HepG2 (cell line): ENCODE measurements around the gene PISD. TPM values are rescaled to one million over a fixed set of nuclear protein-coding genes. Genes with fewer than 3 reads are reported as not detected.

Source experiments
- ARNT ChIP-seq: fragments of 450-650 bp; IDR thresholded peaks from 2 replicates; pipeline ENCODE4 v1.6.1; 2017
- CEBPG ChIP-seq: IDR thresholded peaks from 2 replicates; pipeline ENCODE4 v1.6.1; 2016
- GATAD1 ChIP-seq: IDR thresholded peaks from 2 replicates; pipeline ENCODE4 v1.6.1; 2016; ENCODE audit warnings: missing genetic modification reagents, missing compliant biosample characterization
- MAZ ChIP-seq, 2 experiments: sonication (generic) in 1 of 2; formaldehyde crosslinking in 1 of 2; IDR thresholded peaks; 2 replicates each; pipeline versions ENCODE4 v1.5.0 to v1.6.1; 2012 to 2020; ENCODE audit warnings: low read depth in 2 of 2, mild to moderate bottlenecking in 2 of 2, borderline replicate concordance in 1 of 2, improper control_type of control experiment in 1 of 2, low read length in 1 of 2, missing genetic modification reagents in 1 of 2, moderate library complexity in 1 of 2
- NBN ChIP-seq: fragments of 450-650 bp; conservative IDR thresholded peaks from 2 replicates; pipeline ENCODE4 v1.6.1; 2017
- NFIB ChIP-seq: sonication (generic); formaldehyde crosslinking; IDR thresholded peaks from 2 replicates; pipeline ENCODE4 v1.9.0; 2021; ENCODE audit warnings: missing genetic modification reagents, mild to moderate bottlenecking, borderline replicate concordance
- NR2C2 ChIP-seq: sonication (generic); formaldehyde crosslinking; IDR thresholded peaks from 2 replicates; pipeline ENCODE4 v1.4.0; 2020; ENCODE audit warnings: missing genetic modification reagents, mild to moderate bottlenecking, moderate library complexity, borderline replicate concordance
- RARA ChIP-seq: IDR thresholded peaks from 2 replicates; pipeline ENCODE4 v1.6.1; 2016; ENCODE audit warnings: missing genetic modification reagents, missing compliant biosample characterization
- RXRB ChIP-seq: IDR thresholded peaks from 2 replicates; pipeline ENCODE4 v1.6.1; 2016; ENCODE audit warnings: borderline replicate concordance, missing genetic modification reagents, missing compliant biosample characterization
- SIX1 ChIP-seq: sonication (generic); formaldehyde crosslinking; IDR thresholded peaks from 2 replicates; pipeline ENCODE4 v1.4.0; 2020; ENCODE audit warnings: missing genetic modification reagents, borderline replicate concordance
- SMC3 ChIP-seq: IDR thresholded peaks from 2 replicates; pipeline ENCODE4 v1.6.1; 2011; ENCODE audit warnings: low read length, improper control_type of control experiment
- ZC3H4 ChIP-seq: sonication (generic); formaldehyde crosslinking; IDR thresholded peaks from 2 replicates; pipeline ENCODE4 v1.4.0; 2020; ENCODE audit warnings: missing genetic modification reagents, borderline replicate concordance
- ZEB1 ChIP-seq: IDR thresholded peaks from 2 replicates; pipeline ENCODE4 v1.6.1; 2012; ENCODE audit warnings: mild to moderate bottlenecking, low read depth, inconsistent platforms; ENCODE audit not compliant: insufficient replicate concordance
- ZNF124 ChIP-seq: sonication (generic); formaldehyde crosslinking; IDR thresholded peaks from 2 replicates; pipeline ENCODE4 v1.4.0; 2020; ENCODE audit warnings: missing genetic modification reagents
- ZNF230 ChIP-seq: sonication (generic); formaldehyde crosslinking; IDR thresholded peaks from 2 replicates; pipeline ENCODE4 v1.4.0; 2020; ENCODE audit warnings: mild to moderate bottlenecking, missing genetic modification reagents
- ZNF816 ChIP-seq: sonication (generic); formaldehyde crosslinking; IDR thresholded peaks from 2 replicates; pipeline ENCODE4 v1.8.0; 2022; ENCODE audit warnings: missing genetic modification reagents, mild to moderate bottlenecking, borderline replicate concordance
- ZNF841 ChIP-seq: sonication (generic); formaldehyde crosslinking; IDR thresholded peaks from 2 replicates; pipeline ENCODE4 v1.8.1; 2023; ENCODE audit warnings: missing genetic modification reagents, borderline replicate concordance
- ZNF878 ChIP-seq: sonication (generic); formaldehyde crosslinking; IDR thresholded peaks from 2 replicates; pipeline ENCODE4 v1.8.1; 2023; ENCODE audit warnings: mild to moderate bottlenecking, missing genetic modification reagents, moderate library complexity
- polyA plus RNA-seq, 8 experiments: library from polyadenylated mRNA; depleted of rRNA in 3 of 8; stranded (reverse) in 7 of 8; unstranded in 1 of 8; fragments of >200 nt; fragmentation: Illumina TruSeq in 4 of 8; extraction: Trizol in 4 of 8; gene quantifications; 2 replicates each; pipeline versions ENCODE4 v1.2.1 to v1.2.3, GENCODE V29; 2011 to 2016; ENCODE audit warnings: low read depth in 4 of 8, missing spikeins in 1 of 8, mixed read lengths in 1 of 8; ENCODE audit not compliant: insufficient read depth in 1 of 8
- total RNA-seq, 5 experiments: library from RNA; depleted of rRNA; stranded (reverse); fragments of >200 nt; fragmentation: Illumina TruSeq; extraction: Trizol; gene quantifications; 2 replicates each; pipeline ENCODE4 v1.2.3, GENCODE V29; 2016; ENCODE audit warnings: low read depth in 1 of 5
- TF ChIP-seq, protein P1 (sequence below): sonication (generic); formaldehyde crosslinking; IDR thresholded peaks from 2 replicates; pipeline ENCODE4 v1.4.0; 2020; ENCODE audit warnings: low read depth, mild to moderate bottlenecking, missing genetic modification reagents
- TF ChIP-seq, protein P2 (sequence below): sonication (generic); formaldehyde crosslinking; IDR thresholded peaks from 2 replicates; pipeline ENCODE4 v1.5.0; 2020; ENCODE audit warnings: missing genetic modification reagents
- TF ChIP-seq, protein P3 (sequence below): sonication (generic); formaldehyde crosslinking; IDR thresholded peaks from 2 replicates; pipeline ENCODE4 v1.5.0; 2020; ENCODE audit warnings: missing genetic modification reagents
- TF ChIP-seq, protein P4 (sequence below): sonication (generic); formaldehyde crosslinking; IDR thresholded peaks from 2 replicates; pipeline ENCODE4 v1.4.0; 2020; ENCODE audit warnings: missing genetic modification reagents
- TF ChIP-seq, protein P5 (sequence below): sonication (generic); formaldehyde crosslinking; IDR thresholded peaks from 2 replicates; pipeline ENCODE4 v1.9.0; 2022; ENCODE audit warnings: low read depth, missing genetic modification reagents

The PISD gene
- total and polyA plus RNA-seq, 2 of the 13 experiments (the other 11 are each of a cell fraction or from before 2014, with no cell fraction given), result 30.1 to 47.7 TPM

DNA sequence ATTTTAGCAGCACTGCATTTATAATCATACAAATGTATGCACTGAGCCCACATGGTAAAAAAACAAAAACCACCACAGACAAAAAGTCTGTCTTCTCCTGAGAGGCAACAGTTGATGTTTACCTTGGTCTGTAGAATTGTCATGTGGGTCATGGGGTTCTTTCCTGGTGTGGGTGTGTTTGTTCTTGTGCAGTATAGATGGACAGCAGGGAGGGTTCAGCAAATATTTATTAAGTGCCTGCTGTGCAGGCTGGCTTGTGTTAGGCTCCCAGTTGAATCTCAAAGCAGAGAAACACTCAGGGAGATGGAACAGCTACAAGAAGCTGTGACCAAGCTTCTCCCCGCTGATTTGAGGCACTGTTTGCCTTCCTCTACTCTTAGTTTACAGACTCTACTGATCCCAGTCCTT, 82.2 kb downstream of the PISD start (continued):
- TF ChIP-seq MAZ (IDR thresholded peaks at IDR 0.05; ENCODE audit: borderline replicate concordance, low read depth, low read length) (no peak), MAZ (CRISPR knock-in tag; IDR thresholded peaks at IDR 0.05; ENCODE audit: low read depth) (0 out of 2 replicates have a peak, but pooled peaks have one; percentile 54), ZNF124 (CRISPR knock-in tag) (no peak), ARNT (no peak), NFIB (no peak), ZNF230 (CRISPR knock-in tag) (no peak; the same call in 1 of the 2 replicates), ZNF841 (no peak), CEBPG (CRISPR knock-in tag) (peak; percentile 54), NBN (no peak), RARA (CRISPR knock-in tag) (peak; percentile 95), ZNF878 (CRISPR knock-in tag) (peak; percentile 53; the same call in 1 of the 2 replicates), ZC3H4 (CRISPR knock-in tag) (no peak), NR2C2 (CRISPR knock-in tag) (peak; percentile 75; the same call in 1 of the 2 replicates), RXRB (CRISPR knock-in tag) (peak; percentile 93), GATAD1 (peak; percentile 38; the same call in 1 of the 2 replicates), SMC3 (no peak), ZEB1 (no peak), SIX1 (CRISPR knock-in tag) (peak; percentile 86; the same call in 1 of the 2 replicates), ZNF816 (CRISPR knock-in tag) (0 out of 2 replicates have a peak, but pooled peaks have one; percentile 59)
- TF ChIP-seq, protein P1, sequence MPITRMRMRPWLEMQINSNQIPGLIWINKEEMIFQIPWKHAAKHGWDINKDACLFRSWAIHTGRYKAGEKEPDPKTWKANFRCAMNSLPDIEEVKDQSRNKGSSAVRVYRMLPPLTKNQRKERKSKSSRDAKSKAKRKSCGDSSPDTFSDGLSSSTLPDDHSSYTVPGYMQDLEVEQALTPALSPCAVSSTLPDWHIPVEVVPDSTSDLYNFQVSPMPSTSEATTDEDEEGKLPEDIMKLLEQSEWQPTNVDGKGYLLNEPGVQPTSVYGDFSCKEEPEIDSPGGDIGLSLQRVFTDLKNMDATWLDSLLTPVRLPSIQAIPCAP (CRISPR knock-in tag), result no peak
- TF ChIP-seq, protein P2, sequence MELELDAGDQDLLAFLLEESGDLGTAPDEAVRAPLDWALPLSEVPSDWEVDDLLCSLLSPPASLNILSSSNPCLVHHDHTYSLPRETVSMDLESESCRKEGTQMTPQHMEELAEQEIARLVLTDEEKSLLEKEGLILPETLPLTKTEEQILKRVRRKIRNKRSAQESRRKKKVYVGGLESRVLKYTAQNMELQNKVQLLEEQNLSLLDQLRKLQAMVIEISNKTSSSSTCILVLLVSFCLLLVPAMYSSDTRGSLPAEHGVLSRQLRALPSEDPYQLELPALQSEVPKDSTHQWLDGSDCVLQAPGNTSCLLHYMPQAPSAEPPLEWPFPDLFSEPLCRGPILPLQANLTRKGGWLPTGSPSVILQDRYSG (CRISPR knock-in tag), result no peak
- TF ChIP-seq, protein P3, sequence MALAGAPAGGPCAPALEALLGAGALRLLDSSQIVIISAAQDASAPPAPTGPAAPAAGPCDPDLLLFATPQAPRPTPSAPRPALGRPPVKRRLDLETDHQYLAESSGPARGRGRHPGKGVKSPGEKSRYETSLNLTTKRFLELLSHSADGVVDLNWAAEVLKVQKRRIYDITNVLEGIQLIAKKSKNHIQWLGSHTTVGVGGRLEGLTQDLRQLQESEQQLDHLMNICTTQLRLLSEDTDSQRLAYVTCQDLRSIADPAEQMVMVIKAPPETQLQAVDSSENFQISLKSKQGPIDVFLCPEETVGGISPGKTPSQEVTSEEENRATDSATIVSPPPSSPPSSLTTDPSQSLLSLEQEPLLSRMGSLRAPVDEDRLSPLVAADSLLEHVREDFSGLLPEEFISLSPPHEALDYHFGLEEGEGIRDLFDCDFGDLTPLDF, result no peak
- TF ChIP-seq, protein P4, sequence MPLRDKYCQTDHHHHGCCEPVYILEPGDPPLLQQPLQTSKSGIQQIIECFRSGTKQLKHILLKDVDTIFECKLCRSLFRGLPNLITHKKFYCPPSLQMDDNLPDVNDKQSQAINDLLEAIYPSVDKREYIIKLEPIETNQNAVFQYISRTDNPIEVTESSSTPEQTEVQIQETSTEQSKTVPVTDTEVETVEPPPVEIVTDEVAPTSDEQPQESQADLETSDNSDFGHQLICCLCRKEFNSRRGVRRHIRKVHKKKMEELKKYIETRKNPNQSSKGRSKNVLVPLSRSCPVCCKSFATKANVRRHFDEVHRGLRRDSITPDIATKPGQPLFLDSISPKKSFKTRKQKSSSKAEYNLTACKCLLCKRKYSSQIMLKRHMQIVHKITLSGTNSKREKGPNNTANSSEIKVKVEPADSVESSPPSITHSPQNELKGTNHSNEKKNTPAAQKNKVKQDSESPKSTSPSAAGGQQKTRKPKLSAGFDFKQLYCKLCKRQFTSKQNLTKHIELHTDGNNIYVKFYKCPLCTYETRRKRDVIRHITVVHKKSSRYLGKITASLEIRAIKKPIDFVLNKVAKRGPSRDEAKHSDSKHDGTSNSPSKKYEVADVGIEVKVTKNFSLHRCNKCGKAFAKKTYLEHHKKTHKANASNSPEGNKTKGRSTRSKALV (CRISPR knock-in tag), result 0 out of 2 replicates have a peak, but pooled peaks have one; percentile 25
- TF ChIP-seq, protein P5, sequence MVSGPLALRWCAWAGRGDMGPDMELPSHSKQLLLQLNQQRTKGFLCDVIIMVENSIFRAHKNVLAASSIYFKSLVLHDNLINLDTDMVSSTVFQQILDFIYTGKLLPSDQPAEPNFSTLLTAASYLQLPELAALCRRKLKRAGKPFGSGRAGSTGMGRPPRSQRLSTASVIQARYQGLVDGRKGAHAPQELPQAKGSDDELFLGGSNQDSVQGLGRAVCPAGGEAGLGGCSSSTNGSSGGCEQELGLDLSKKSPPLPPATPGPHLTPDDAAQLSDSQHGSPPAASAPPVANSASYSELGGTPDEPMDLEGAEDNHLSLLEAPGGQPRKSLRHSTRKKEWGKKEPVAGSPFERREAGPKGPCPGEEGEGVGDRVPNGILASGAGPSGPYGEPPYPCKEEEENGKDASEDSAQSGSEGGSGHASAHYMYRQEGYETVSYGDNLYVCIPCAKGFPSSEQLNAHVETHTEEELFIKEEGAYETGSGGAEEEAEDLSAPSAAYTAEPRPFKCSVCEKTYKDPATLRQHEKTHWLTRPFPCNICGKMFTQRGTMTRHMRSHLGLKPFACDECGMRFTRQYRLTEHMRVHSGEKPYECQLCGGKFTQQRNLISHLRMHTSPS (CRISPR knock-in tag), result no peak
